GM19099 (cell line): ENCODE results near the gene SPOCK1.

Experiments
- POLR2A ChIP-seq: IDR thresholded peaks from 3 replicates; pipeline ENCODE4 v1.6.1; 2011; ENCODE audit warnings: low read depth; ENCODE audit not compliant: insufficient read length; ENCODE audit errors: extremely low read depth

The SPOCK1 gene

DNA sequence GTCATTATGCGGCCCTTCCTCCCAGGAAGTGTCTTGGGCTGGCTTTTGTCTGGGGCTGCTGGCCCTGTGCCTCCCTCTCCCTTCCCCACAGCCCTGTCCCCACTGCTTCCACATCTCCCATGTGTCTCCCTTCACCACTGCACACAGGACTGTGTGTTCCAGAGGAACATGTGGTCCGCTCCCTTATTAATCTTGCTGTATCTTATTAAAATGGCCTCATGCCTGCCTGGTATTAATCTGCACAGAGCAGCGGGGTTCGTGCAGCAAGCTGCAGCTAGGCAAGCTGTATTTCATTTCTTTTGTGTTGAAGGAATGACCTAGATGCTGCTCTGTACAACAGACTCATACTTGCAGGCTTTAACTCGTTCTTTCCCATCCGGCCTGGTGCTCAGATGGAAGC, 130.5 kb downstream of the SPOCK1 start:
- TF ChIP-seq POLR2A, result no peak

DNA sequence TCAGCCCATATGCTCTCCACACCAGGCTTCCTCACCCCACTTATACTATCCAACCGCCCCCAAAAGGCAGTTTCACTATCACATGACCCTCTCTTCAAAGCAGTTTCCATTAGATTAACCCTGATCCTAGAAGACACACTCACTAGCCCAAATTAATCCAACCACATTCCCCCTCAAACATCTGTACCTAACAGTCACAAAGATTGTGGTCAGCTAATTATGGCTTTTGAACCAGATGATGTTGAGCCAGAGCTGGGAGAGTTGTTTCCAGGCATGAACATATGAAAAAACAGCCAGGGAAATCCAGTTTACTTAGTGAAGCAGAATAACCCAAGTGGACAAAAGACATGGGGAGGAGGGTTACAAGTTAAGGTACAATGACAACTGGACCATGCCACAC, 131.2 kb downstream of the SPOCK1 start:
- no peak for TF ChIP-seq POLR2A

DNA sequence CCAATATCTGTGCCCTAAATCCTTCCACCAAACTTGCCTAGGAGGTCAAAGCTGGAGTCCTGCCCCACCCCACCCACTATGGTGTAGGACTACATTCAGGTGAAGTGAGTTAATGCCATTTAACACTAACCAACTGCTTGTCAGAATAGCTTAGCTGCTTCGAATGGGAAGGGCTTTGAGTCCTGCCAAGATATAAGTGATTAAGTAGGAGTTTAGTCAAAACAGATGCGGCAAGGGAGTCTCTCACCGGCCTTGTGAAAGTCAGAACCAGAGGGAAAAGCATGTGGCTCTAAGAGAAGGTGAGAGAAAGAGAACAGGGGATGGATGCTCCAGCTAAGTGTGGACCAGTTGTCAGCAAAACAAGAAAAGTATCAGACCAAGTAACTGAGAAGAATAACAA, 132.6 kb downstream of the SPOCK1 start:
- TF ChIP-seq POLR2A, result no peak

DNA sequence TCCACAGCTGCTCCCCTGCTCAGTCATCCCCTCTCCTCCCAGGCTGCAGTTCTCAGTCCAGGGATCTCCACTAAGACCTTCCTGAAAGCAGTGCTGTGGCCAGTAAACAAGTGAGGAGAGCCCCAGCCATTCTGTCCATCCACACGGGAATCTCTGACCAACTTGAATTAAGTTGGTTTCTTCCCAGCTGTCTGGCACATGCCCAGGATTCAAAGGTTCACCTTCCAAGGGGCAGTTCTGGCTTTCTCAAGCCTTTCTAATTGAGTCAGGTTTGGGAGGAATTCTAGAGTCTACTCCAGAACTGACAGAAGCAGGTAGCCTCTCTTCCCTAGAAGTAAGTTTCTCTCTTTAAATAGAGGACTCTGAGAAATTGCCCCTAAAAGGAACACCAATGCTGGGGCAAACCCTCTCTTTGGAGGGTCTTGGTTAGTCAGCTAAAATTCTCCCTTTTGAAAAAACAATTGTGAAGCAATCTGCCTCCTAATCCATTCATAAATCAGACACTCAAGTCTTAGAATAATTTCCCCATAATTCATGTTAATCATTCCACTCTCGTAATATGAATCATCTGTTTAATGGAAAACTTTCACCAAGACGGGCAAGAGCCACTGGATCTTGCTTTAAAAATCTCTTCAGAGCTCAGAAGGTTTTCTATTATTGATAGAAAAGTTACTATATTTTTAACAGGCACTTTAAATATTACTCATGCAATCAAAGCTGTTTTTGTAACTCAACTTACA, 133.8 kb downstream of the SPOCK1 start:
- no peak for TF ChIP-seq POLR2A

DNA sequence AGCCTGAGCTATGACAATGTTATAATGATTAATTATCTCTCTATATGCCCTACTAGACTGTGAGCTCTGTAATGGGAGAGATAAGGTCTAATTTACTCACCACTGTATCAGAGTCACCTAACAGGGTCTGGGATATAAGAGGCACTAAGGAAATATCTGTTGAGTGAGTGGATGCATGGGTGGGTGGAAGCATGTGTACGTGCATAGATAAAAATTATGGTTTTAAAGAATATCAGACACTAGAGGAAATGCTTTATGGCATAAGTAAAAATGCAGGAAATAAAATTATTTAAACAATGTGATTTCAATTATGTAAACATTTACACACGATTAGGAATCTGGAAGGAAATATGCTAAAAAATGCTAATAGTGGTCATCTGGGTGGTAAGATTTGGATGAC, 137.8 kb downstream of the SPOCK1 start:
- no peak for TF ChIP-seq POLR2A

DNA sequence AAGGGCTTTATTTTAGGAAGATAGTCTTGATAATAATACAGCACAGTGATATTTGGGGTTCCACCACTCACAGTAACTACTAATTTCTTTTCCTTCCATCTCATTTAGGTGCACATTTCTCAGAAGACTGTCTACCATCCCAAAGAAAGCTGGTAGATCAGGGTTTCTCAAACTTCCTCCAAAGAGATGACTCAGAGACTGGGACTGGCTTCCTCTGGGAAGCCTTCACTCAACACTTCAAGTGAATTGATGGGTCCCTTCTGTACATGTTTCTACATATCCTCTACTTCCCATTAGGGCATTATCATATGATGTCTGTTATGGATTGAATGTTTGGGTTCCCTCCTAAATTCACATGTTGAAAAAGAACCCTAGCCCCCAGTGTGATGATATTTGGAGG, 138.5 kb downstream of the SPOCK1 start:
- no peak for TF ChIP-seq POLR2A

DNA sequence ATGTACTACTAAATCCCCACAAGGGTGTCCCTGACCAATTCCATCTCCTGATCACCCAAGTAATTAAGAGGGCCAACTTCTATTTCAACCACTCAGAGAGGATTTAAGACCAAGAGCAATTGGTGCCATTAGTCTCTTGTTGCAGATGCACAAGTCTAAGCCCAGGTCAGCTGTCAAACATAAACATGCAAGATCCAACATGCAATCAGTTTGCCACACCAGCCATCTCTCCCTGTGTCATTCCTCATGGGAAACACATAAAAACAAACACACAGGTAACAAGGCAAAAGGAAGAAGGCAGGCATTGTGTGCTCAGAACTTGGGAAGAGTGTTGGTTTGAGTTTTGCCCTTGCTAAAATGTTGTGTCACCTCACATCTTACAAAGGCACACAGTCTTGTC, 139.2 kb downstream of the SPOCK1 start:
- TF ChIP-seq POLR2A, result no peak

DNA sequence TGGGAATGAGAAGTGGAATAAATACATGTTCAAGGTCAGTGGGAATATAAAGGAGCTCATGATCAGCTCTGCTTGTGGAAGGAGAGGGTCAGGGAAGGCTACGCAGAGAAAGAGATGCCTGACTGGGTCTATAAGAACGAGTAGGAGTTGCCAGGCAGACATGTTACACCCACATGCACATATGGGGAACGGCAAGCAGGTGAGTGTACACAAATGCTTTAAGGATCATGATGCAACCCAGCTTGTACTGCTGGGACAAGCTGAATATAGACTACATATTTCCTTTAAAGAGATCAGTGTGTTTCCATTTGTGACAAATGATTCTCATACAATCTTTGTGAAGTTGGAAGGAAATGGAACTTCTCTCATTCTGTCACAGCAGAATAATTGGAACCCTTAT, 141.7 kb downstream of the SPOCK1 start:
- TF ChIP-seq POLR2A, result no peak

DNA sequence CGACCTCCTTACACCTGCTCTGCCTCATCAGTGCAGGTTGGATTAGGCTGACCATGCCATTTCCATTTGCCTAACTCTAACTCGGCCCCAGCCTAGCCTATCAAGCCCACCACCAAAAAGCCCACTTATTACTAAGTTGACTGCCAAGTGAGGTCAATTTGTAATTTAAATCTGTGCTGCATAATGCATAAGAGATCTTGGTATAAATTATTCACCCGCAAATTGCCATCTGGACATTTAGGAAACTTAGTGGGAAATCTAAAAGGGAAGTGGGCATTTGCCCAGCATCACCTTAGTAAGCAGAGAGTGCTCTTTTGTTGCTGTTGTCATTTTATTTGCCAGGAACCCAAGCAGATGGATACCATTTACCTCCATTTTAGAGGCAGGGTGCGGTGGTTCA, 143.0 kb downstream of the SPOCK1 start:
- TF ChIP-seq POLR2A, result no peak

DNA sequence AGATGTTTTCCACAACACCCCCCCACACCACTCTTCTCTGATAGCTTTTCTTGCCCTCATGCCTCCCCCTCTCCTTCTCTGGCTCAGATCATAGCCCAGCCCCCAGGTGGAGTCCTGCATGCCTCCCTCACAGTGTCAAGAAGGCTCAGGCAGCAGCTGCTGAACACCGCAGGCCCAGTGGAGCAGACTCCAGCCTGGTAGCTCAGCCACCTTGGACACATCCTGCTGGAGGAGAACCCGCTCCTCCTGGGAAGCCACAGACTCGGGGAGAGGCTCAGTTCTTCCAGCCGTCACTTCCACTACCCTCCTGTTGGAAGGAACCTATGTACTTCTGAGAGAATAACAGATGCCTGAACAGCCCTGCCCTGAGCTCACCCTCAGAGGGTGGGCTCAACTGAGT, 143.4 kb downstream of the SPOCK1 start:
- TF ChIP-seq POLR2A, result no peak

DNA sequence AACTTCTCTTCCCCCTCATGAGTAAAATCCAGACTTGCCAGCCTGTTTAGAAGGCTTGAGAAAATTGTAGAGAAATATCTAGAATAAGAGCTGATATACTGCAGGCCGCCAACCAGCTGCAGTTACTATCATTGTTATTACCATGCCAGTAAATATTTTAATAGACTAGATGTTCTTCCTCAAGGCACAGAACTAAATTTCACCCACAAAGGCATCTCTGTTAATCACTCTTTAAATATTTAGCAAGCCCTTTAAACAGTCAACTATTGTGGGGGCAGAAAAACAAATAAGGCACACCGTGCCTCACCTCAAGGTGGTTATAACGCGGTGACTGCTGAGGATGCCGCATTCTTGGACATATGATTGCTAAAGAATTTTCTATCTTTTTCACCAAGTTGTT, 147.0 kb downstream of the SPOCK1 start:
- no peak for TF ChIP-seq POLR2A

DNA sequence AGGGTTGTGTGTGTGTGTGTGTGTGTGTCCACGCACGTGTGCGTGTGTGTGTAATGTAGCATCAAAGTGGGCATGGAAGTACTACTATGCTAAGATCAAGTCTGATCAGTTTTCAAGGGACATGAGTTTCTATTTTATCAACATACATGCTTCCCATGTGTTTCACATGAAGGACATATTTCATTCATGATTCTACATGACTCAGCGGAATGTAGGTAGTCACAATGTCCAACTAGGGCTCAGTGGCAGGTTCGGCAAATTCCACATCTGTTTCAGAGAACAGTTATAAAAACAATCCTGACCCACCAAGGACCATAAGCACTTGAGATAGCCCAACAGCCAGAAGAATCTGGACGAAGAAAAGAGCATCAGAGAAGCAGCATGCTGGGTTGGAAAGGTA, 148.3 kb downstream of the SPOCK1 start:
- TF ChIP-seq POLR2A, result no peak

DNA sequence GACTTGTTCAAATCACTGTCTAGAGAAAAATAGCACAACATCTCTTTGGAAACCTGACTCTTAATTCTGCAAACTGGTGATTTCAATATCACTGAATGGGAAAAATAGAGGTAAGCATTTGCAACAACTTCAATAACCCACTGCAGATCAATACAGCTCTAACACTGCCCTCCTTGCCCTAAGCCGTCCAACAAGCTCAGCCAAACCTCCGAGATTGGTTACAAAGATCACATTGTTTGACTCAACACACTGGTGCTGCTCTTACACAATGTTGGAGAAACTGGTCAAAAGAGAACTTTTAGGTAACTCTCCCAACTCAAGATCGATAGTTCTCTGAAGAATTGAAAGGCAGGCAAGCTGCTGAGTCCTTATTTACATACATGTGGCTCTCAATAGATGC, 150.4 kb downstream of the SPOCK1 start:
- TF ChIP-seq POLR2A, result no peak

DNA sequence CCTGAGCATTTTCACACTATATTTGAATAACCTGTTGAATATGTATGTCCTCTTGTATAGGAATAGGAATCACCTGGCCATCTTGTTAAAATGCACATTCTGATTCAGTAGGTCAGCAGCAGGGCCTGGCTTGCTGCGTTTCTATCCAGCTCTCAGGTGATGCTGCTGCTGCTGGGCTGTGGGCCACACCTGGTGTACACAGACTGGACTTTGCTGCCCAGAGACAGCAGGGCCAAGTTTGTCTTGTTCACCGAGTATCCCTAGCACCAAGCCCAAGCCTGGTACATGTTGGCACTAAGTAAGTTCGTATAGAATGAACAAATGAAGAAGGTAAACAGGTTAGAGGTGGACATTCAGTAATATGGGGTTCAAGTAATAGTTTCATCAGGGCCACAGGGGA, 151.3 kb downstream of the SPOCK1 start:
- no peak for TF ChIP-seq POLR2A

DNA sequence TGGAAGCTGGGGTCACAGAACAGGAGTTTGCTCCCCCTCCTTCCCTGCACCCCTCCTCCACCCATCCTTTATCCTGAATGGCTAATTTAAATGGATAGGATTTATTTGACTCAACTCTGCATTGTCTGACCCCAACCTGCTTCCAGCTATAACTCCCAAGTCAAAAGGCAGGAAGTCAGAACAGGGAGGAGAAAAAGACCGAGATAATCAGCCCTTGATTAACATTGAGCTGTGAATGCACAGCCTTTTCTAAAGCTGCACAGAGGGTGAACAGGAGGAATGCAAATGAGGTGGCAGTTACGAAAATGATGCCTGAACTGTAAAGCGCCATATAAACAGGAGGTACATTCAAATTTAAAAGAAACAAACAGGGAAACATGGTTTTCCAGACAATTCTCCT, 152.8 kb downstream of the SPOCK1 start:
- no peak for TF ChIP-seq POLR2A

DNA sequence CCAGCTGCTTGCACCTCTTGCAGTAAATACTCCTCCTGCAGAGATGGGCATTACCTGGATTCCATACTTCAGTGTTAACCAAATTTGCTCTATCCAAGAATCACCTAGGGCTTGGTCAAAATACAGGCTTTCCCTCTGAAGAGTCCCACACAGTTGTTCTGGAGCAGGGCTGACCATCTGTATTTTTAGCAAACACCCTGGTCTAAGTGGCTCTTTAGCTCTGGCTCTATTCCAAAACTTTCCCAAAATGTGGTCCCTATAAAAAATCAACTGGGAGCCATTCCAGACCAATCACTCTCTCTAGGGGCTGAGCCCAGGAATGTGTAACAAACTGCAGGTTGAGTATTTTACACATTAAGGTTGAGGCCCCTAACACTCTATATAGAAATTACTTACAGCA, 153.7 kb downstream of the SPOCK1 start:
- TF ChIP-seq POLR2A, result no peak

DNA sequence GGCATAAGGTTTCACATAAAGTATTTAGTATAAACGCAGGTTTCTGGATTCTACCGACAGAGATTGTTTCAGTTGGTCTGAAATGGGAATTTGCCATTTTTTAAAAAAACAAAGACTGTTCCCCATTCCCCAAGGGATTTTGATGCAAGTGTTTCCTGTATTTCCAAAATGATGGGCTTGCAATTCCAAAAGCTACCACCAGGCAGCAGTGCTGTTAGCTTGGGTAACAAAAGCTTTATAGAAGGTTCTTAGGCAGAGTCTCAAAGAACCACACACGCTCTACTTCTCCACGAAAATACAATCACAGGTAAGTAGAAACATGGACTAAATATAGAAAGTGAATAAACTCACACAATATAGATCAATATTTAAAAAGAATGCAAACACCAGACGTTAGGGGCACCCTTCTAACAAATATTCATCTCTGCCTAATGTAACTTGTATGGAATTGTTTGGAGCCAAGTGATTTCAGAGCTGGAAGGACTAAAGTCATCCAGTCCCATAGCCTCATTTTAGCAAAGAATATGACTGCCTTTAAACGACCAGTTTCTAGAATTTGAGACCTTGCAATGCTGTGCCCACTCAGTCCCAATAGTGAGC, 154.3 kb downstream of the SPOCK1 start:
- no peak for TF ChIP-seq POLR2A
